B cell (primary cell): ENCODE results near the gene ELF4.

ENCODE experiments used
- EZH2 ChIP-seq: IDR thresholded peaks from 2 replicates; pipeline ENCODE4 v1.6.1; 2012; ENCODE audit warnings: borderline replicate concordance, low read depth, mild to moderate bottlenecking, moderate library complexity, low read length; ENCODE audit not compliant: insufficient read depth, poor library complexity, severe bottlenecking
- TF ChIP-seq, protein P1 (sequence below): fragments of 200-600 bp; IDR thresholded peaks from one replicate; pipeline ENCODE4 v1.8.0; 2022; ENCODE audit warnings: antibody characterized with exemption, mild to moderate bottlenecking

DNA sequence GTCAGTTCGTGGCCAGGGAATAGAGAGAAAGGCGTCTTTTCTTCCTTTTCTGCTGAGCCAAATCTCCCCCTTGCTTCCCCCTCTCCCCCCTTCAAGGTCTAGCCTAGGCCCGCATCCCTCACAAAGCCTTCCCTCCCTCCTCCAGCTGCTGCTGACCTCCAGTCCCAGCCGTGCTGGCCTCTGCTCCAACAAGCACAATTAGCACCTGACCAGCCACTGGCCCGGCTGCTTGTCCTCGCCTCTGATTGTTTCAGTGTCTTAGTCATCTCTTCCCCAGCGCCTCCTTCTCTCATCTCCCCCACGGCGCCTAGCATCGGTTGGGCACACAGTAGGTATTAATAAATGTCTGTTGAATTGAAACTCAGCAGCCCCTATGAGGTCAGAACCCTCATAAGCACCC lies 4.2 kb downstream of the ELF4 start:
- TF ChIP-seq, protein P1, sequence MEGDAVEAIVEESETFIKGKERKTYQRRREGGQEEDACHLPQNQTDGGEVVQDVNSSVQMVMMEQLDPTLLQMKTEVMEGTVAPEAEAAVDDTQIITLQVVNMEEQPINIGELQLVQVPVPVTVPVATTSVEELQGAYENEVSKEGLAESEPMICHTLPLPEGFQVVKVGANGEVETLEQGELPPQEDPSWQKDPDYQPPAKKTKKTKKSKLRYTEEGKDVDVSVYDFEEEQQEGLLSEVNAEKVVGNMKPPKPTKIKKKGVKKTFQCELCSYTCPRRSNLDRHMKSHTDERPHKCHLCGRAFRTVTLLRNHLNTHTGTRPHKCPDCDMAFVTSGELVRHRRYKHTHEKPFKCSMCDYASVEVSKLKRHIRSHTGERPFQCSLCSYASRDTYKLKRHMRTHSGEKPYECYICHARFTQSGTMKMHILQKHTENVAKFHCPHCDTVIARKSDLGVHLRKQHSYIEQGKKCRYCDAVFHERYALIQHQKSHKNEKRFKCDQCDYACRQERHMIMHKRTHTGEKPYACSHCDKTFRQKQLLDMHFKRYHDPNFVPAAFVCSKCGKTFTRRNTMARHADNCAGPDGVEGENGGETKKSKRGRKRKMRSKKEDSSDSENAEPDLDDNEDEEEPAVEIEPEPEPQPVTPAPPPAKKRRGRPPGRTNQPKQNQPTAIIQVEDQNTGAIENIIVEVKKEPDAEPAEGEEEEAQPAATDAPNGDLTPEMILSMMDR: no peak
- no peak for TF ChIP-seq EZH2
